Measurements from ENCODE around the gene NFATC2IP. TPM values are rescaled to one million over a fixed set of nuclear protein-coding genes. Genes with fewer than 3 reads are reported as not detected.
A peak's percentile ranks its signal among the peaks of the same experiment; 100 is the strongest.
"Not testable (repeated sequence)": the region's sequence is repeated elsewhere in the genome, so short reads cannot be mapped to it uniquely, and the experiment has no call there.

Gene NFATC2IP
- total and polyA plus RNA-seq, 2 experiments from 2014 or later = 17.3 to 19.7 TPM

DNA sequence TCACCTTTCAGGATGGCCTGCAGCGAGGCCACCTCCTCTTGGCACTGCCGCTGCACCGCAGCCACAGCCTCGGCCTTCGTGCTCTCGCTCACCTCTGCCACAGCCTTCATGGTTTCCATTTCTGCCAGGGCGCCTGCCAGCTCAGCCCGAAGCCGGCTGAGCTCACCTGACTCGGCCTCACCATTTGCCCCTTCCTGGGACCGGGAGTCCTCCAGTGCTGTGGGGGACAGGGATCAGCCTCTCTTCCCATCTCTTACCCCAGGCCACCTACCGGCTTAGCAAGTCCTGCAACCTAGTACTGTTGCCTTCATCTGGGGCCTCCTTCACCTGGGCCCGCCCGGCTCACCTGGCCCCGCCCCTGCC lies 26.4 kb upstream of the NFATC2IP start:
- H3K4me3 ChIP-seq = no peak overlapping the region
- H3K27ac ChIP-seq = peak overlapping the region; percentile 65
- H3K79me2 ChIP-seq = peaks cover 13% of the 10 kb centered on the region
- no peaks in the 10 kb centered on the region for H3K27me3 ChIP-seq
- H3K36me3 ChIP-seq (replicated peaks; ENCODE audit: insufficient read depth, low read depth) = no peaks in the 10 kb centered on the region
- peak overlapping the region; percentile 81 for H3K4me2 ChIP-seq
- H3K4me1 ChIP-seq (ENCODE audit: insufficient read depth) = no peaks in the 10 kb centered on the region
- H3K9me3 ChIP-seq (ENCODE audit: low read depth) = no peaks in the 10 kb centered on the region
- 16% methylated on average over 12 of the region's 15 CpGs for WGBS (ENCODE audit: low lambda C conversion rate, missing lambda C conversion rate)
- peak overlapping the region; percentile 11 for H2AFZ ChIP-seq
- H4K20me1 ChIP-seq (ENCODE audit: insufficient read depth, poor library complexity, severe bottlenecking) = no peaks in the 10 kb centered on the region
- DNase-seq (ENCODE audit: low spot score) = no peak
- TF ChIP-seq, protein P1, sequence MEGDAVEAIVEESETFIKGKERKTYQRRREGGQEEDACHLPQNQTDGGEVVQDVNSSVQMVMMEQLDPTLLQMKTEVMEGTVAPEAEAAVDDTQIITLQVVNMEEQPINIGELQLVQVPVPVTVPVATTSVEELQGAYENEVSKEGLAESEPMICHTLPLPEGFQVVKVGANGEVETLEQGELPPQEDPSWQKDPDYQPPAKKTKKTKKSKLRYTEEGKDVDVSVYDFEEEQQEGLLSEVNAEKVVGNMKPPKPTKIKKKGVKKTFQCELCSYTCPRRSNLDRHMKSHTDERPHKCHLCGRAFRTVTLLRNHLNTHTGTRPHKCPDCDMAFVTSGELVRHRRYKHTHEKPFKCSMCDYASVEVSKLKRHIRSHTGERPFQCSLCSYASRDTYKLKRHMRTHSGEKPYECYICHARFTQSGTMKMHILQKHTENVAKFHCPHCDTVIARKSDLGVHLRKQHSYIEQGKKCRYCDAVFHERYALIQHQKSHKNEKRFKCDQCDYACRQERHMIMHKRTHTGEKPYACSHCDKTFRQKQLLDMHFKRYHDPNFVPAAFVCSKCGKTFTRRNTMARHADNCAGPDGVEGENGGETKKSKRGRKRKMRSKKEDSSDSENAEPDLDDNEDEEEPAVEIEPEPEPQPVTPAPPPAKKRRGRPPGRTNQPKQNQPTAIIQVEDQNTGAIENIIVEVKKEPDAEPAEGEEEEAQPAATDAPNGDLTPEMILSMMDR (IDR thresholded peaks at IDR 0.05; ENCODE audit: poor library complexity) = peak; percentile 10
- TF ChIP-seq EZH2 (IDR thresholded peaks at IDR 0.05; ENCODE audit: borderline replicate concordance) (no peak), EZH2phosphoT487 (IDR thresholded peaks at IDR 0.05; ENCODE audit: low read depth, severe bottlenecking, unreplicated experiment) (no peak)
- no peaks in the 10 kb centered on the region for H3K9me2 ChIP-seq (replicated peaks; ENCODE audit: insufficient read depth)

DNA sequence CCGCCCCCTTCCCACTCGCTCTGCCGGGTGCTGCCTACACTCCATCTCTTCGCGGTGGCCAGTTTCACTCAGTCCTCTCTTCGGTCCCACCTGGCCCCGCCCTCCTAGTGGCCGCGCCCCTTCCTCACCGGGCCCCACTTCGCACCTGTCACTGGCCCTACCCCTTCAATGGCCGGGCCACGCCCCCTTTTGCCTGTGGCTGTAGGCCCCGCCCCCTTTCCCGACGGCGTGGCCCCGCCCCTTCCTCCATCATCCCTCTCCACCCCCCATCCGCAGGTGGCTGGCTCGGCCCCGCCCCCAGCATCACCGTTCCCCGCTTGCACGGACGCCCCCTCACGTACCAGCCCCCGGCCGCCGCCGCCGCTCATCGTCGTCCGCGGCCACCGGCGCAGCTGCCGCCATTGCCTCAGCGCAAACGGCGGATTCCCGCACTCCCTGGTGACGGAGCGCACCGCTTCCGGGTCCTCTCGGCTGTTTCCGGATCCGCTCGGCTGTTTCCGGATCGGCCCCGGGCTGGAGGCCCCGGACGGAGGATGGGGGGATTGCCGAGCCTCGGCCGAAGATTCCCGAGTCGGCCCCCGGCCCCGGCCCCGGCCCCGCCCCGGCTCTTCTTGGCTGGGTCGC lies 25.9 kb upstream of the NFATC2IP start, which contains the start of gene RABEP2:
Gene RABEP2 (minus strand): TSS at position 477 of the 624 bp plus-strand sequence. CDS start 75 bp downstream, at position 402.
- Histone ChIP-seq H3K9me3 (ENCODE audit: low read depth) (no peaks in the 10 kb centered on the region), H3K4me2 (peak within 1 kb of the TSS; percentile 90), H2AFZ (peak within 1 kb of the TSS; percentile 76), H3K4me1 (ENCODE audit: insufficient read depth) (no peaks in the 10 kb centered on the region), H3K27ac (peak within 1 kb of the TSS; percentile 99), H3K9me2 (replicated peaks; ENCODE audit: insufficient read depth) (no peaks in the 10 kb centered on the region), H3K79me2 (peaks cover 13% of the 10 kb centered on the region), H3K4me3 (peak within 1 kb of the TSS; percentile 72), H3K36me3 (replicated peaks; ENCODE audit: insufficient read depth, low read depth) (no peaks in the 10 kb centered on the region), H3K27me3 (no peaks in the 10 kb centered on the region), H4K20me1 (ENCODE audit: insufficient read depth, poor library complexity, severe bottlenecking) (no peaks in the 10 kb centered on the region)
- DNase-seq (ENCODE audit: low spot score) = peak; percentile 99
- no peak for TF ChIP-seq EZH2phosphoT487 (IDR thresholded peaks at IDR 0.05; ENCODE audit: low read depth, severe bottlenecking, unreplicated experiment)
- TF ChIP-seq, protein P1 (IDR thresholded peaks at IDR 0.05; ENCODE audit: poor library complexity) = no peak
- WGBS (ENCODE audit: low lambda C conversion rate, missing lambda C conversion rate) = 0% methylated on average over 31 of the region's 66 CpGs

DNA sequence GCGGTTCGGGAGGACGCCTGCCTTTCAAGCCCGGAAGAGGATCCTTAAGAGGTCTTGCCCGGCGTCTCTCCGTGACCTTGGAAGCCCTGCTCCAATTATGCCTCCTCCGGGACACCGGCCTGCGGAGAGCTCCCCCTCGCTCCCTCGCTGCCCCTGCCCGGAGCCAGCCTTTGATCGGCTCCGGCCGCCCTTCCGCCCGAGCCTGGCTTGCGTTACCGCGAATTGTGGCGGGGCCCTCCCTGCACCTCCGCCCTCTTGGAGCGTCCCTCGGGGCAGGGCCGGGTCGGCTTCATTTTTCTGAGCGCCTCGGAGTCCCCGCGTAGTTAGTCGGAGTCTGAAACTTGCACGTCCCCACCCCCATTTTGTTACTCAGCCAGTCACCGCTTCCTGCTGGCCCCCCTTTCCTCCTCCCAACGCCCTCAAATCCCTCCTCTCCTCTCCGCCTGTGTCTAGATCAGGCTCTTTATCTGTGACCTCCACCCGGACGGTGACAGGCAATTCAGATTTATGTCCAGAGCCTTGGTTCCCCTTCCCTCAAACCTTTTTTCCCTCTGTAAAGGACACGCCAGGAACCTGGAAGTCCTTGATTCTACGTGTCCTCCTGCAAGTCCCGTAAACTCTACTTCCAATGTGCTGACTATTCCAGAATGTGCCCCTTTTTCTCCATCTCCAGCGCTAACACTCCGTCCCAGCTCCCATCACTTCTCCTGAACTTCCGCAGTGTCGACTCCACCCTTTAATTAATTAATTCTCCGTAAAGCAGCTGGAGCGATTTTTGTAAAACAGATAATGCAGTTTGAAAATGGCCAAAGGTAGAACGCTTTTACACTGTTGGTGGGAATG lies 25.1 kb upstream of the NFATC2IP start:
- H3K4me3 ChIP-seq = peak overlapping the region; percentile 72
- 3% methylated on average over 45 of the region's 48 CpGs for WGBS (ENCODE audit: low lambda C conversion rate, missing lambda C conversion rate)
- H3K27me3 ChIP-seq = no peaks in the 10 kb centered on the region
- H3K27ac ChIP-seq = peak overlapping the region; percentile 99
- peak overlapping the region; percentile 76 for H2AFZ ChIP-seq
- DNase-seq (ENCODE audit: low spot score) = peak; percentile 83
- no peaks in the 10 kb centered on the region for H3K4me1 ChIP-seq (ENCODE audit: insufficient read depth)
- H4K20me1 ChIP-seq (ENCODE audit: insufficient read depth, poor library complexity, severe bottlenecking) = no peaks in the 10 kb centered on the region
- H3K4me2 ChIP-seq = peak overlapping the region; percentile 90
- H3K9me2 ChIP-seq (replicated peaks; ENCODE audit: insufficient read depth) = no peaks in the 10 kb centered on the region
- H3K9me3 ChIP-seq (ENCODE audit: low read depth) = no peaks in the 10 kb centered on the region
- TF ChIP-seq, protein P1 (IDR thresholded peaks at IDR 0.05; ENCODE audit: poor library complexity) = peak; percentile 2
- TF ChIP-seq EZH2 (IDR thresholded peaks at IDR 0.05; ENCODE audit: borderline replicate concordance) = no peak
- no peak for TF ChIP-seq EZH2phosphoT487 (IDR thresholded peaks at IDR 0.05; ENCODE audit: low read depth, severe bottlenecking, unreplicated experiment)
- H3K79me2 ChIP-seq = peaks cover 13% of the 10 kb centered on the region
- H3K36me3 ChIP-seq (replicated peaks; ENCODE audit: insufficient read depth, low read depth) = no peaks in the 10 kb centered on the region

DNA sequence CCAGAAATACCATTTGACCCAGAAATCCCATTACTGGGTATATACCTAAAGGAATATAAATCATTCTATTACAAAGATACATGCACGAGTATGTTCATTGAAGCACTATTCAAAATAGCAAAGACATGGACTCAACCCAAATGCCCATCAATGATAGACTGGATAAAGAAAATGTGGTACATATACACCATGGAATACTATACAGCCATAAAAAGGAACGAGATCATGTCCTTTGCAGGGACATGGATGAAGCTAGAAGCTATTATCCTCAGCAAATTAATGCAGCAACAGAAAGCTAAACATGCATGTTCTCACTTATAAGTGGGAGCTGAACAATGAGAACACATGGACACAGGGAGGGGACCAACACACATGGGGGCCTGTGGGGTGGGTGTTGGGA lies 24.5 kb upstream of the NFATC2IP start:
- H4K20me1 ChIP-seq (ENCODE audit: insufficient read depth, poor library complexity, severe bottlenecking); H3K36me3 ChIP-seq (replicated peaks; ENCODE audit: insufficient read depth, low read depth); H3K4me1 ChIP-seq (ENCODE audit: insufficient read depth); DNase-seq (ENCODE audit: low spot score); H3K27me3 ChIP-seq; H3K9me2 ChIP-seq (replicated peaks; ENCODE audit: insufficient read depth); H3K9me3 ChIP-seq (ENCODE audit: low read depth): not testable (repeated sequence)
- Histone ChIP-seq H3K79me2 (peaks cover 12% of the 10 kb centered on the region), H3K4me3 (peak overlapping the region; percentile 72), H2AFZ (peak overlapping the region; percentile 76), H3K27ac (peak overlapping the region; percentile 99), H3K4me2 (peak overlapping the region; percentile 90)
- WGBS (ENCODE audit: low lambda C conversion rate, missing lambda C conversion rate) = 84% methylated on average over 2 of the region's 2 CpGs

Measured in hepatocyte (in vitro differentiated cells).